Activated B cell treated with CpG ODN at 0.5 μM for 24 hours (primary cell): ENCODE data around the gene KIF5C. TPM values are rescaled to one million over a fixed set of nuclear protein-coding genes. Genes with fewer than 3 reads are reported as not detected.

ENCODE experiments used
- ATAC-seq: fragments of 200-7000 bp; cut with Tn5 transposase; one replicate; pipeline ENCODE4 v1.10.0; 2021; ENCODE audit warnings: low read depth, mild to moderate bottlenecking, moderate library complexity
- CTCF ChIA-PET: fragments of 350-600 bp; sonication (Branson Sonifier 250); formaldehyde crosslinking; loops from one replicate; lab custom pipeline; 2021; ENCODE audit warnings: antibody characterized with exemption; lab: Charles Lee
- POLR2A ChIA-PET: fragments of 350-600 bp; sonication (Branson Sonifier 250); formaldehyde crosslinking; loops from one replicate; lab custom pipeline; 2021; ENCODE audit warnings: antibody characterized with exemption; lab: Charles Lee
- DNase-seq: peaks from one replicate; pipeline ENCODE4 v3.0.0; 2022
- H3K27ac Mint-ChIP-seq: one replicate; pipeline ENCODE4 v1.8.0; 2020; ENCODE audit warnings: mixed read lengths
- H3K27me3 Mint-ChIP-seq: one replicate; pipeline ENCODE4 v1.8.0; 2021; ENCODE audit warnings: mixed read lengths
- H3K36me3 Mint-ChIP-seq: one replicate; pipeline ENCODE4 v1.8.0; 2021; ENCODE audit warnings: low read depth, mixed read lengths
- H3K4me1 Mint-ChIP-seq: one replicate; pipeline ENCODE4 v1.8.0; 2021; ENCODE audit warnings: mixed read lengths
- H3K4me3 Mint-ChIP-seq: one replicate; pipeline ENCODE4 v1.8.0; 2020; ENCODE audit warnings: mild to moderate bottlenecking, mixed read lengths
- H3K9me3 Mint-ChIP-seq: one replicate; pipeline ENCODE4 v1.8.0; 2020; ENCODE audit warnings: mixed read lengths
- intact Hi-C: fragments of 100-400 bp; cut with micrococcal nuclease; formaldehyde crosslinking; loops from one replicate; pipeline ENCODE4 v1.15.1; 2024
- total RNA-seq: library from RNA; stranded (reverse); gene quantifications from 2 replicates; pipeline ENCODE4 v1.2.3, GENCODE V29; 2022
- TF ChIP-seq, protein P1 (sequence below): fragments of 200-600 bp; IDR thresholded peaks from one replicate; pipeline ENCODE4 v1.8.0; 2022; ENCODE audit warnings: antibody characterized with exemption, mild to moderate bottlenecking

Gene KIF5C
- total RNA-seq, 1 donor from 2014 or later: 2.6 TPM

DNA sequence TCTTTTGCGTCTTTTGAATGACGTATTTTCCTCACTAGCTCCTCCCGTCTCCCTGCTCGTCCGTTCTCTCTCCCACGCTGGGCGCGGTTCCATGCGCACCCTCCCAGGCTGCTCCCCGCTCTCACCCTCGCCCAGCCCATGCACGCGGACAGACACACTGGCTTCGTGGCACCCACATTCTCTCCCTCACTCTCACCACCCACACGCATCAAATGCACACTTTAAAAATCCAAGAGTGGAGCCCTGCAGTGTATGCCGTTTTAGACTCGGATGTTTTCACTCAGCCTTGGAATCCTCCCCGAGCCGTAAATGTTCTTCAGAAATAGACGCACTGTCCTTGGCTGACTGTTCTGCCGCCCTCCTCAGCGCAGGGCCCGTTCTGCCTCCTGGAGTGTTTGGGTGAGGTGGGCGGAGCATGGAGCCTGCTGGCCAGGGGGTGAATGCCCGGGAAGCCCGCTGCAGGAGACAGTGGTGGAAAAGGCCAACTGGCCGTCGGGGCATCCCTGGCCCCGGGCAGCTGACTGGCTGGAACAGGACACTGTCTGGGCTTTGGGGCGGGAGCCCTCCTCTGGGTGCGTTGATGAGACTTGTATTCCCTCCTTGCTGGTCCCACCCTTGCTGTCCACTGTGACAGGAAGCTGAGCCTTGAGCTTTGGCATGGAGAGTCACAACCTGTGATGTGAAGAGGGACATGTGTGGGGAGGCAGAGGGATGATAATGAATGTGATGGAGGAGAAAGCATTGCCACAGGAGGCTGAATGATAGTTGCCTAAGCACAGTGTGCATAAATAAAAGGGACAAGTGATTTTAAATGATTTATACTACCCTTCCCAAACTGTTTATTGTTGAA lies 128.1 kb downstream of the KIF5C start:
- Mint-ChIP-seq H3K36me3 (no peaks in the 10 kb centered on the region), H3K27ac (no peak overlapping the region), H3K4me1 (no peaks in the 10 kb centered on the region), H3K27me3 (no peaks in the 10 kb centered on the region), H3K9me3 (no peaks in the 10 kb centered on the region), H3K4me3 (no peak overlapping the region)
- TF ChIP-seq, protein P1, sequence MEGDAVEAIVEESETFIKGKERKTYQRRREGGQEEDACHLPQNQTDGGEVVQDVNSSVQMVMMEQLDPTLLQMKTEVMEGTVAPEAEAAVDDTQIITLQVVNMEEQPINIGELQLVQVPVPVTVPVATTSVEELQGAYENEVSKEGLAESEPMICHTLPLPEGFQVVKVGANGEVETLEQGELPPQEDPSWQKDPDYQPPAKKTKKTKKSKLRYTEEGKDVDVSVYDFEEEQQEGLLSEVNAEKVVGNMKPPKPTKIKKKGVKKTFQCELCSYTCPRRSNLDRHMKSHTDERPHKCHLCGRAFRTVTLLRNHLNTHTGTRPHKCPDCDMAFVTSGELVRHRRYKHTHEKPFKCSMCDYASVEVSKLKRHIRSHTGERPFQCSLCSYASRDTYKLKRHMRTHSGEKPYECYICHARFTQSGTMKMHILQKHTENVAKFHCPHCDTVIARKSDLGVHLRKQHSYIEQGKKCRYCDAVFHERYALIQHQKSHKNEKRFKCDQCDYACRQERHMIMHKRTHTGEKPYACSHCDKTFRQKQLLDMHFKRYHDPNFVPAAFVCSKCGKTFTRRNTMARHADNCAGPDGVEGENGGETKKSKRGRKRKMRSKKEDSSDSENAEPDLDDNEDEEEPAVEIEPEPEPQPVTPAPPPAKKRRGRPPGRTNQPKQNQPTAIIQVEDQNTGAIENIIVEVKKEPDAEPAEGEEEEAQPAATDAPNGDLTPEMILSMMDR: no peak
- ChIA-PET CTCF (interaction anchor here (0.6 kb wide), 1 partner anchor 1066 kb away, joined by 3 read pairs; no protein-coding TSS in a partner anchor), POLR2A (no interaction called here)
- ATAC-seq (no peak), DNase-seq (no peak)
- intact Hi-C loops: no loop called here

DNA sequence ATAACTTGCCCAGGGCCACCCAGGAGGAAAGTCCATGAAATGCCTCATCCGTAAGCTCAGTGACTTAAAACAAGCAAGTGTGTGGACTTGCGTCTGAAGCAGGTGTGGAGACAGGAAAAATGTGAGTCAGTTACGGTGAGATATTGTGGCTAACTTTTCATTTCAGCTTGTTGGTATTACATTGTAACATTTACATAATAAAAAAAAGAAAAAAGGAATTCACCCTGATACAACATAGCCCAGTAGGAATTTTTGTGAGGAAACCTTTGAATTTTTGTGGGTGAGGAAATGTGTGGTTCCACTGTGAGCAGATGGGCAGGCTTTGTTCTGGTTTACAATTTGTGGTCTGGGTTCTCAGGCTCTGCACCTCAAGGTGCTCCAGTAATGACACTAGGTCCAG lies 129.8 kb downstream of the KIF5C start:
- intact Hi-C loops: no loop called here
- ChIA-PET CTCF (no interaction called here), POLR2A (no interaction called here)
- Mint-ChIP-seq H3K9me3 (no peaks in the 10 kb centered on the region), H3K27me3 (no peaks in the 10 kb centered on the region), H3K4me1 (no peaks in the 10 kb centered on the region), H3K36me3 (no peaks in the 10 kb centered on the region), H3K4me3 (no peak overlapping the region), H3K27ac (no peak overlapping the region)
- TF ChIP-seq, protein P1: no peak
- no peak for DNase-seq
- ATAC-seq: no peak

DNA sequence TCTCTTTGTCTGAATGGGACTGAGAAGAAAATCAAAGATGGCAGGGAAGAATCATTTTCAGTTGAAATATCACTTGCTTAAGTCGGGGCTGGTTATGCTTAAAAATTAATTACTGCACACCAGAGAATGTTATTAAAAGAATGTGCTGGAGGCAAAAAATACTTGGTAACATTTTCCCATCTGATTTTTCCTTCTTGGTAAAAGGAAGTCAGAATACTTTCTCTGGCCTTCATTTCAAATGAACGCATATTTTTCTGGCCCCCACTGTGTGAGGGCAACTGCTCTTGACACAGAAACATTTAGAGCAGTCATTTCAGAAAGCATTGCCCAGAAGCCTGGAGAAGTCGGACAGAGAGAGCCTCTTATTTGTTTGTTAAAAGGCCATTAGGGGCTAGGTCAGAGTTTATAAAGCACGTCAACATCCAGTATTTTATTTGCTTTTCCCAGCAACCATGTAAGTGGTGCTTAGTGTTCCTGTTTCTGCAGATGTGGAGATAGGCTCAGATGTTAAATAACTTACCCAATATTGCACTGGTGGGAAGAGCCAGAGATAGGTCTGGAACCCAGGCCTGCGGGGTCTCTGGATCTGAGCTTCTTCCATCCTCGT lies 130.5 kb downstream of the KIF5C start:
- H3K36me3 Mint-ChIP-seq: no peaks in the 10 kb centered on the region
- ChIA-PET CTCF (no interaction called here), POLR2A (no interaction called here)
- no peaks in the 10 kb centered on the region for H3K27me3 Mint-ChIP-seq
- no peak overlapping the region for H3K4me3 Mint-ChIP-seq
- ATAC-seq (no peak), DNase-seq (no peak)
- TF ChIP-seq, protein P1: no peak
- intact Hi-C loops: no loop called here
- no peaks in the 10 kb centered on the region for H3K9me3 Mint-ChIP-seq
- H3K4me1 Mint-ChIP-seq: no peaks in the 10 kb centered on the region
- H3K27ac Mint-ChIP-seq: no peak overlapping the region

DNA sequence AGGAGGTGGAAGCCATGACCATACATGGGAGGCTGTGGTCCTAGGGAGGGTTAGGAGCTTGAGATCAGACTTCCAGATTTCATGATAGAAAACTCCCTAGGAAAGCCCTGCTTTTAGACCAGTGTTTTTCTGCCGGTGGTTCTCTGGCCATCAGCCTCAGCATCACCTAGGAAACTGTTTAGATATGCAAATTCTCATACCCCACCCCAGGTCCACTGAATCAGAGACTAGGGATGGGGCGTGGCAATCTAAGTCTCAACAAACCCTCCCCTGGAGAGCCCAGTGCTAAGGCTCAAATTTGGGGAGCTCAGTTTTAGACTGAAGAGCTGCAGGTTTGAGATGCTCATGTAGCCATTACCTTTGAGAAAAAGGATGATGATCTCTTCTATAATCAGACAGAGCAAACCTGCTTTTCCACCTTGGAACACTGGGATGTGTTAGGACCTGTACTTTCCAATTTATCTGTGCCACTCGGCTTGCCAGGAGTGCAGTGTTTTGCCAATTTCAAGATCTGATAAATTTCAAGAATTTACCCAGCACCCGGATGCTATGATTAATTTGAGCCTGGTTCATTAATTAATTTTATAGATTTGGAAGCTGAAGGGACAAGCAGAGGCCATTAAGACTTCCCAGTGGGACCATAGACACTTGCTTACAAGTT lies 132.0 kb downstream of the KIF5C start:
- Mint-ChIP-seq H3K9me3 (no peaks in the 10 kb centered on the region), H3K4me1 (no peaks in the 10 kb centered on the region), H3K27ac (no peak overlapping the region), H3K36me3 (no peaks in the 10 kb centered on the region), H3K4me3 (no peak overlapping the region), H3K27me3 (no peaks in the 10 kb centered on the region)
- intact Hi-C loops: no loop called here
- TF ChIP-seq, protein P1: no peak
- POLR2A ChIA-PET: interaction anchor here (0.7 kb wide), 2 partner anchors 96 to 203 kb away, joined by 5 to 11 read pairs; no protein-coding TSS in a partner anchor
- ATAC-seq (no peak), DNase-seq (no peak)
- CTCF ChIA-PET: no interaction called here

DNA sequence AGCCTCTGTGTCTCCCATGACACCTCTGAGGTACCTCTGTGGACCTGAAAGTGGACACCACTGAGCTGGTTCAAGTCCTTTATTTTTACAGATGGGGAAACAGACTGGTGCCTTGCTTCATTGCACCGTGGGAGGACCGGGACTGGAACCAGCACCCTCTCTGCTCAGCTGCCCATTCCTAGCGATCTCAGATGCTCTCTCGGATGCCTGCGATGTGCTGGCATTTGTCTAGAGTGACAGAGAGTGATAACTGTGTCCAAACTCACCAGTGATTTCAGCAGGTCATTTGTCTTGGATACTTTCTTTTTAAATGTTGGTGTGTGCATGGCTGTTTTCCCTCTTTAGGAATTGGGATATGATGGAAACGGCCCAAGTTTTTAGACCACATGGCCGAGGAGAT lies 133.4 kb downstream of the KIF5C start:
- Mint-ChIP-seq H3K36me3 (no peaks in the 10 kb centered on the region), H3K27me3 (no peaks in the 10 kb centered on the region), H3K4me3 (no peak overlapping the region), H3K9me3 (no peaks in the 10 kb centered on the region), H3K4me1 (no peaks in the 10 kb centered on the region), H3K27ac (no peak overlapping the region)
- intact Hi-C loops: no loop called here
- CTCF ChIA-PET: interaction anchor here (1.4 kb wide), 1 partner anchor 9 kb away, joined by 3 read pairs; no protein-coding TSS in a partner anchor
- TF ChIP-seq, protein P1: no peak
- ATAC-seq (no peak), DNase-seq (no peak)
- POLR2A ChIA-PET: no interaction called here
